Skeletal muscle satellite cell (primary cell): ENCODE measurements around the gene CHST14.

Experiments used
- H3K27me3 ChIP-seq: 2 replicates; pipeline ENCODE4 v1.7.0; 2013; ENCODE audit warnings: low read length; ENCODE audit not compliant: control insufficient read depth, insufficient read depth
- H3K36me3 ChIP-seq: 2 replicates; pipeline ENCODE4 v1.7.0; 2013; ENCODE audit warnings: mild to moderate bottlenecking, control low read depth, low read length; ENCODE audit not compliant: insufficient read depth
- H3K4me1 ChIP-seq: 2 replicates; pipeline ENCODE4 v1.7.0; 2013; ENCODE audit warnings: low read length; ENCODE audit not compliant: control insufficient read depth, insufficient read depth
- H3K4me2 ChIP-seq: 2 replicates; pipeline ENCODE4 v1.7.0; 2013; ENCODE audit warnings: mild to moderate bottlenecking, low read length
- H3K4me3 ChIP-seq: 2 replicates; pipeline ENCODE4 v1.7.0; 2013; ENCODE audit warnings: low read length
- H3K9ac ChIP-seq: 2 replicates; pipeline ENCODE4 v1.7.0; 2013; ENCODE audit warnings: mild to moderate bottlenecking, low read depth, low read length, moderate library complexity
- H3K9me3 ChIP-seq: replicated peaks from 2 replicates; pipeline ENCODE4 v1.7.0; 2013; ENCODE audit warnings: mild to moderate bottlenecking, control low read depth, low read length

The CHST14 gene

DNA sequence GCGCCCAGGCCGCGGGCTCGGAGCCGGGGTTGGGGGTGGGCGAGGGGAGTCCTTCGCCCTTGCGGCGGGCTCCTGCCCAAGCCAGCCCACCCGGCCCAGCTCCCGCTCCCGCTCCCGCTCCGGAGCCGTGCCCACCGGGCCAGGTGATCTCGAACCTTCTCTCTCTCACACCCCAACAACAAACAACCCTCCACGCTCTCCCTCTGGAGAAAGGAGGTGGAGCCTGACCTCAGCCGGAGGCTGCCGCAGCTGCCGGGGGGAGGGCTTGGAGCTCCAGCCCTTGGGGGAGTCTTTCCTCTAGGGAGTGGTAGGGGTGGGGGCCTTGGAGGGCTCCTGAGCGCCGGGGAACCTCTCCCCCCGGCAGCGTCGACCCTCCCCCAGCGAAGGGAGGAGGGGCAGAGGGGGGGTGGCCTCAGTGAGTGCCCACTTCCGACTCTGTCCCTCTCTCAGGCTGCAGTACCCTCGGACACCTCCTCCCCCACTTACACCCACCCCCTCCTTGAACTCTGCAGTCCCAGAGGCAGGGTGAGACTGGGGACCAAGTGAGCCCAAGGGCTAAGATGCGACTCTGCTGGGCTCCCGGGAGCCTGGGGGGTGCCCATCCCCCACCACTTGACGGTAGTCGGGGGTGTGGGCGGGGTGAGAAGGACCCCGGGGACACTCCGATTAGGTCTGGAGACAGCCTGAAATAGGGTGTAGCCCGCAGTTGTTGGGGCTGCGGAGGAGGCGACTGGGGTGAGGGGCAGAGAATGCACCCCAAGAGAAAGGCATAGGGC, 34.5 kb upstream of the CHST14 start:
- Histone ChIP-seq H3K4me3 (peak overlapping the region; percentile 52), H3K4me2 (peak overlapping the region; percentile 63), H3K9me3 (no peaks in the 10 kb centered on the region), H3K9ac (no peak overlapping the region), H3K4me1 (peaks cover 16% of the 10 kb centered on the region), H3K36me3 (no peaks in the 10 kb centered on the region), H3K27me3 (peaks cover 75% of the 10 kb centered on the region)

DNA sequence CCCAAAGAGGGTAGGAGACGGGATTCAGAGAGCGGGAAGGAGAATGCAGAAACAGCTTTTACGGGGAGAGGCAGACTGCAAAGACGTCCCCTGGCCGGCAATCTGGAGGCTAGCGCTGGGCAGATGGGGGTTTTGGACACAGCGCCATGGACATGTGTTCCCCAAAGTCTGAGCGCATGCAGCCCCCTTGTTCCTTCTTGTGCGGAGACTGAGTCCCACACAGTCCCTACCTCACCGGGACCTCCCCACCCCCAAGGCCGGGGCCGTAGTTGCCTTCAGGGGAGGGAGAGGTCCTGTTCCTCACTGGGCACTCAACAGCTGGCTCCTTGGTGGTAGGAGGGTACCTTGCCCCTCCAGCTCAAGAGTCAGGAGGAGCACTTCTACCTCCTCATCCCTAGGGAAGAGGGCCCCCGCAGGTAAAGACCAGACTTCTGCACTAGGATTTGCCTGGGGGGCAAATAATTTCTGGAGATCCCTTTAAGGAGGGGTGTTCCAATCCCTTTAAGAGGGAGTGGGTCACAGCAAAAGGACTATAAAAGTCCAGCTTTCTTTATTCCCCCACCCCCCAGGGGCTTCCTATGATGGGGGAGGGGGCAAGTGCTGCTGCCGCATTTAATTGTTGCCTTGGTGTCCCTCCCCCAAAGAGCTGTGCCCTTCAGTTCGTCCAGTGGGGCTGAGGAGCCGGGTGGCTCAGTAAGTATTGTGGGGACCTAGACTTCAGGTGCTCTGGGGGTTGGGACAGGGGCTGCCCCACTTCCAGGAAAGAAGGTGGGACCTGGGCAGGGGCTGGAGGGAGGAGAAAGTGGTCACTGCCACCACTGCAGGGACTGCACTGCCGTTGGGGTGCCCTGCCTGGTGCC, 33.7 kb upstream of the CHST14 start:
- H3K4me3 ChIP-seq, result peak overlapping the region; percentile 52
- no peak overlapping the region for H3K9ac ChIP-seq
- no peaks in the 10 kb centered on the region for H3K9me3 ChIP-seq
- H3K4me2 ChIP-seq, result peak overlapping the region; percentile 63
- no peaks in the 10 kb centered on the region for H3K36me3 ChIP-seq
- peaks cover 73% of the 10 kb centered on the region for H3K27me3 ChIP-seq
- H3K4me1 ChIP-seq, result peaks cover 16% of the 10 kb centered on the region

DNA sequence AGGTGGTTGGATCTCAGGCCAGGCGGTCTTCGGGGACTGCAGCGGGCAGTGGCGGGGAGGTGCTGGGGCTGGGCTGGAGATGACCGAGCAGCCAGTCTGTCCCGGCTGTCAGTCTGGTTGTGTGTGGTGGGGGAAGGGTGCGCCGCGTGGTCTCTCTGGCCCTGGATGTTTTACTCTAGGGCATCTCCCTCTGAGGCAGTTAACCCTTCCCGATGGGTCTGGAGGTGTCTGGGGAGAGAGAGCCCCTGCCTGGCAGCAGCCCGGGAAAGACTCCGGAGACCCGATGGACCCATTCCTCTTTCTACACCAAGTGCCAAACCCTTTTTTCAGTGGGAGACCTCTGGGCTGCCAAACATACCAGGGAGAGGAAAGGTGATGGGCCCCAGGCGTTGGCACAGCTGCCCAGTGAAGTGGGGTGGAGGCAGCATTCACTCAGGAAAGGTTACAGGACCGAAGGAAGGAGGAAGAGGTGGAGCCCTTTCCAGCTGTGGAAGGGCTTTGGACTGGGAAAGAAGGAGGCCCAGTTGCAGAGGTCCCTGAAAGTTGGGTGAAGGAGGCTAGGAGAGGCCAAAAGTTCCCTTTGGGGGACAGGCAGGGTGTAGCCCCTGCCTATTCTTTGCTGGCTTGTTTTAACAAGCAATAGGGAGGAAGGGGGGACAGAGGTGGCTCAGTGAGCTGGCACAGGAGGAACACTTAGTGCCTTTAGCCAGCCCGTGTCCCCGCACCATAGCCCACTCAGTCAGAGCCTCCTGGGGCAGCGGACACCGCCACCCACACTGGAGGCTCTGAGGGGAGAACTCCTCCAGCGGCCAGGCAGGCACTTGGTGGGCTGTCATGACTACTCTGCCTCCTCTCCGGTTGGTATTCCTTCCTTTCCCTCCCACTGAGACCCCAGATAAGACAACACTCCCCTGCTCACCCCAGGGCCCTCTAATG, 32.8 kb upstream of the CHST14 start:
- Histone ChIP-seq H3K9ac (no peak overlapping the region), H3K9me3 (no peaks in the 10 kb centered on the region), H3K4me2 (no peak overlapping the region), H3K36me3 (no peaks in the 10 kb centered on the region), H3K27me3 (peaks cover 64% of the 10 kb centered on the region), H3K4me1 (peaks cover 16% of the 10 kb centered on the region), H3K4me3 (no peak overlapping the region)

DNA sequence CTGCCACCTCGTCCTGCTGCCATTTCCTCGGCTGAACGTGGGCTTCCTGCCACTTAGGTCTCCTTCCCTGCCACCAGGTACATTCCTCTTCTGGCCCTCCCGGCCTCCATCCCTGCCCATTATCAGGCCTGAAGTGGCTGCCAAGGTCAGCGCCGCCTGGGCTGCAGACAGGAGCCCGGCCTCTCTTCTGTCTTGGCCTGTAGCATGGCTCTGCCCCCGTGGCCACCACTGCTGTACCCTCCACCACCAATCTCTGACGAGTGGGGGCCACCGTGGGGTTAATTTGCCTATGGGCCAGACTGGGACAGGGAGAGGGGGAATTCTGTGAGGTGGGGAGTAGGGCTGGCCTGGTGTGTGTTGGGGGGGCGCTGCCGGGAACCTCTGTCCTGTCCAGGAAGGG, 32.1 kb upstream of the CHST14 start:
- Histone ChIP-seq H3K4me1 (peaks cover 16% of the 10 kb centered on the region), H3K4me2 (no peak overlapping the region), H3K27me3 (peaks cover 57% of the 10 kb centered on the region), H3K9me3 (no peaks in the 10 kb centered on the region), H3K4me3 (no peak overlapping the region), H3K36me3 (no peaks in the 10 kb centered on the region), H3K9ac (no peak overlapping the region)

DNA sequence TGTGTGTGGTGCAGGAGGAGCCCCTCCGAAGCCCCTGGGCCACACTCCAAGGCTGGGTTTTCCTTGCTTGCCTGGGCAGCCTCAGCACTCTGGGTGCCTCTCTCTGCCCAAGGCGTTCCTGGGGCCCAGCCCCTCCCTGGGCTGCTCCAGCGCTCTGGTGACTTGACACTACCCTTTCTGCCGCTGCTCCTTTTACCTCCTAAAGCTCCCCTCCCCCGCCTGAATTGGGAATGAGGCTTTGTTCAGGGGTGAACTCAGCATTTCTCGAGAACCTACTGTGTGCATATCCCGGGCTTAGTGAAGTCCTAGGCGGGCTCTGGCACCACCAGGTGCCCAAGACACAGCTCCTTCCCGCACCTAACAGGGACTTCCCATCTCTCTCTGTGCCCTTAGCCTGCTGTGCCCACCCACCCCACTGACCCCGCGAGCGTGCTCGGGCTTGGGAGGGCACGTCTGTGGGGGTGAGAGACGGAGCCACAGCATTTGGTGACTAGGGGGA, 31.3 kb upstream of the CHST14 start:
- Histone ChIP-seq H3K27me3 (peaks cover 49% of the 10 kb centered on the region), H3K9me3 (no peaks in the 10 kb centered on the region), H3K9ac (no peak overlapping the region), H3K36me3 (no peaks in the 10 kb centered on the region), H3K4me1 (peaks cover 16% of the 10 kb centered on the region), H3K4me3 (peak overlapping the region; percentile 71), H3K4me2 (peak overlapping the region; percentile 95)

DNA sequence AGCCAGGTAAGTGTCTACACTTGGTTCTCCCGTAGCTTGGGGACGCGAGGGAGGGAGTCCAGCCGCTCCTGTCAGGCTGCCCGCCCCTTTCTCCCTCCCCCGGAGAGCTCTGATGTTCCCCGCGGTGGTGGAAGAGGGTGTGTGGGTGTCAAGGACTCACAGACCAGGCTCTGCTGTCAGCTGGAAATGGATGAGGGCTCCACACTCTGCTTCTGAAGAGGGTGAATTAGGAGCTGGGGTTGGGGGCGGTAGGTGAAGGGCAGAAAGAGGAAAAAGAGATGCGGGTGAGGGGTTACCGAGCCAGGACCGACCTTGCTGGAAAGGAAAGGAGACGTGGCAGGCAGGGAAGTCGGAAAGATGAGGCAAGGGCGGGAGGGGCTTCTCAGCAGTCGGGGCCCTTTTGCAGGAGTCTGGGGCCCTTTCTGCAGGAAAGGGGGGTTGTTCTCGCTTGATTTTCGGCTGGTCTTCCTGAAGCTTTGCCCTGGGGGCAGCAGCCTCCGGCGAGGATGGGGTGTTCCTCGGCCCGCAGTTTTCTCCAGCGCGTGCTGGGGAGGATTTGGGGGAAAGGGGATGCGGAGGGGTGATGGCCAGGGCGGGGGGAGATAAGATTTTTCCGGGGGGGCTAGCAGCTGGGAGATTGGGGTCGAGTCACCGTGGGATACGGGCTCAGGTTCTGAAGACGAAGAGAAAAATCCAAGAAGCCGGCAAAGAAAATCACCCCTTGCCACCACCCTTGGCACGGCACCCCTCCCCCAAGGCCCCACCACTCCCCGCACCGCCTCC, 30.6 kb upstream of the CHST14 start:
- H3K4me2 ChIP-seq, result peak overlapping the region; percentile 95
- no peaks in the 10 kb centered on the region for H3K36me3 ChIP-seq
- peaks cover 43% of the 10 kb centered on the region for H3K27me3 ChIP-seq
- no peaks in the 10 kb centered on the region for H3K9me3 ChIP-seq
- peaks cover 16% of the 10 kb centered on the region for H3K4me1 ChIP-seq
- H3K4me3 ChIP-seq, result peak overlapping the region; percentile 71
- H3K9ac ChIP-seq, result peak overlapping the region; percentile 34

DNA sequence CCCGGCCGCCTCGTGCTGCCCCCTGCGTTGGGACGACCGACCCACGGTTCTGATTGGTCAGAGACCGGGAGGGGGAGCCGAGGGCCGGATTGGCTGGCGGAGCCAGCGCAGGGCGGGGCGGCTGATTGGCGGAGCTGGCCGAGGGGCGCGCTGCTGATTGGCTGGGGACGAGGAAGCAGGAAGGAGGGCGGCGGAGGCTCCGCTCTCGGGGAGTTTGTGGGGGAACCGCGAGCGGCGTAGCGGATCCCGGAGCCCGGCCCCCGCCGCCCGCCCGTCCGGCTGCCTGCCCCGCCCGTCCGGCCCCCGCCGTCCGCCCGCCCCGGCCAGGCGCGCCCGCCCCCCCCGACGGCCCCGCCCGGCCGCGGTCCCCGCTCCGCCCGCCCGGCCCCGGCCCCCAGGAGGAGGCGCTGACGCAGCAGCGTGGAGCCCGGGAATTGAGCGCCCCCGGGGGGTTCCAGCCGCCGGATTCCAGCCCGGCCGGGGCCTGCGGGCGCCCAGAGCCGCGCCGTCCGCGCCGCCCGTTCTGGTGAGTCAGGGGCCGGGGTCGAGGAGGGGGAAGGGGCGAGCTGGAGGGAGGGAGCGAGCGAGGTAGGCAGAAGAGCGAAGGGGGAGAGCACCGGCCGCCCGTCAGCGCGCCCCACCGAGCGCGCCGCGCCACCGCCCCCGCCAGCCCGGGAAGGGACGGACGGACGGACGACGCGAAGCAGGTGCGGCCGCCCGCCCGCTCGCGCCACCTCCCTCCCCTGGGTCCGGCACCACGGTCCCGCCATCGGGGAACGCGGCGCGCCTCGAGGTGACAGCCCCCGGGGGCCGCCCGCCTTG, 29.8 kb upstream of the CHST14 start, which contains the start of gene BAHD1:
TSS of gene BAHD1 (plus strand) at position 211 of the 822 bp plus-strand sequence. CDS start 17,512 bp downstream, outside the sequence.
- H3K4me1 ChIP-seq, result peaks cover 16% of the 10 kb centered on the region
- H3K36me3 ChIP-seq, result no peaks in the 10 kb centered on the region
- peak within 1 kb of the TSS; percentile 79 for H3K4me3 ChIP-seq
- H3K9me3 ChIP-seq, result no peaks in the 10 kb centered on the region
- H3K9ac ChIP-seq, result peak within 1 kb of the TSS; percentile 74
- peaks cover 35% of the 10 kb centered on the region for H3K27me3 ChIP-seq
- peak within 1 kb of the TSS; percentile 95 for H3K4me2 ChIP-seq

DNA sequence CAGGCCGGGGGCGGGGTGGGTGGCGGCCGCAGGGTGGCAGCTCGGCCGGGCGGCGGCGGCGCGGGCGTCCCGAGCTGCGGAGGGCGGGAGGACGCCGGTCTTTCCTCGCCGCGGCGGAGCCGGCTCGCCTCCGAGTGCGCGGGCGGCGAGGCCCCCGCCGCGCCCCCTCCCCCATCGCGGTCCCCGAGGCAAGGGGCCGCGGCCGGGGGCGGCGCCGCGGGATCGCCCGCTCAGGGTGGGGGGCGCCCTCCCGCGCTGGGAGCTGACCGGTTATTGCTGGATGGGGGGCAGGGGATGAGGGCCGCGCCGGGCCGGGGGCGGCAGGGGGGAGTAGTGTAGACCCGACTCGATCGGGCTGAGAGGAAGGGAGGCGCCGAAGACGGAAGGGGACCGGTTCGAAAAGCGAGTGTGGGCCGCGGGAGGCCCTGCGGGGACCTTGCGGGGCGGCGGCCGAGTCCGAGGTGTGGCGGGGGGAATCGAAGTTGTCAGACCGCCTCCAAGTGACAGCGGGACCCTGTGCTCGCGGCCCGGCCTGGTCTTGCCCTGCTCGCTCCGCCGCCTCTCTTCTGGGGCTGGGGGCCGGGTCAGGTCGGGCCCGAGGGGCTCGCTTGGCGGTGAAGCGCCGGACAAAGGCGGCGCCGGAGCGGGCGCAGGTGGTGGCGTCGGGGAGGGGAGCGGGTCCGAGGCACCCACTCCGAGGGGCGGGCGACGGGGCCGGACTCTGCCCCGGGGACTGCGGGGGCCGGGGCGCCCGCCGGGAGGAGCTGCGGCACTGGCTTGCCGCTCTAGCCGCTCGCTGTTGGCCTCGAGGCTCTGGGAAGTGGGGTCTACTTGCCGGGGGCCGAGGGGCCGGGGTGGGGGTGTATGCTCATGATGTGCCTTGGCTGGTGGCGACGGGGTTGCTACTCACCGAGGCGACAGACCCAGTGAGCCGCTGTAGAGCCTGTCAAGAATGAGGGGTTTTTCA, 28.9 kb upstream of the CHST14 start:
- Histone ChIP-seq H3K4me1 (peaks cover 11% of the 10 kb centered on the region), H3K4me2 (peak overlapping the region; percentile 93), H3K9ac (peak overlapping the region; percentile 74), H3K4me3 (peak overlapping the region; percentile 79), H3K36me3 (no peaks in the 10 kb centered on the region), H3K9me3 (no peaks in the 10 kb centered on the region), H3K27me3 (peaks cover 26% of the 10 kb centered on the region)

DNA sequence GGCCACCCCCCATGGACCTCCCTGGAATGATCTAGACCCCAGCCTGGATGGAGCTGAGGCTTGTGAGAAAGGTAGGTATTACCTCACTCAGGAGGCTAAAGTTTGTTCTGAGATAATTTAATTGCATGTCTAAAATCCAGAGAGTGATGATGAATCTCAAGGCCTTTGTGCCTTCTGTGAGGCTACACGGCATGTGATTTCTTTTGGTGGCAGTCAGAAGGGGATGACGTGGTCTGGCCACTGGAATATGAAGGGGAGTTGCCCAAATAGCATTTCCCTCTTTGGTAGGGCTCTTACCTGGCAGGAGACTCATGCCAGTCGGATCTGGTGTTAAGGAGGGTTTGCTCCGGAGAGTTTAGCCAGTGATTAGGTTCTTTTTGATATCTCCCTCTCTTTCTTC, 27.5 kb upstream of the CHST14 start:
- Histone ChIP-seq H3K4me1 (peaks cover 9% of the 10 kb centered on the region), H3K4me3 (no peak overlapping the region), H3K27me3 (peaks cover 12% of the 10 kb centered on the region), H3K36me3 (no peaks in the 10 kb centered on the region), H3K9me3 (no peaks in the 10 kb centered on the region), H3K4me2 (peak overlapping the region; percentile 93), H3K9ac (no peak overlapping the region)
